ENCODE data around the gene CELSR1. TPM values are rescaled to one million over a fixed set of nuclear protein-coding genes. Genes with fewer than 3 reads are reported as not detected.

The CELSR1 gene
- total RNA-seq, 1 experiment from 2014 or later = 22.6 TPM

DNA sequence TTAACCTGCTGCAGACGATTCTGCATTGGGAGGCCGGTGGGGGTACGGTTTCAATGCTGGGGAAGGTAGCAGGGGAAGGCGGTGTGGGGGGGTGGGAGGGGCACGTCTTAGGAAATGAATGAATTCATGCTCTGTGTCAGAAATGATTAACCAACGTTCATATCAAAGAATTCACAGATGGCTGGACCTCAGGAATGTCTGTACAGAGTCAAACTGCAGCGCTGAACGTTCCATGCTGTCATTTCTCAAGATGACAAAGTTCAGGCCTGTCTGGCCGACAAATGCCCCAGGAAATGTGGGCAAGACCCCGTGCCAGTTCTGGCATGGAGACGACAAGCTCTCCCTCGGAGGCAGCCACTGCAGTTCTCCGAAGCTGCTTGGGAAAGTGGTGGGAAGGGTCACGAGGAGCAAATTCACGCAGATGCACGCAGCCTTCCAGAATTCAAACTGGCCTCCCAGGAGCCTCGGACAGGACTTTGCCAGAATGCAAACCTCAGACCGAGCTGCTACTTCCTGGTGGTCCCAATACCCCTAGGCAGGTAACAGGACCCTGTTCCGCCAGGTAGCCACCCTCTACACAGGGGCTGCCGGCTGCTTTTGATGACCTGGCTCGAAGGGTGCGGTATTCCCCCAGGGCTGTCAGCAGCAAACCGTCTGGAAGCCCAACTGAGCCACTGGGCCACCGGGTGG, 120.4 kb downstream of the CELSR1 start:
- DNase-seq = no peak
- Histone ChIP-seq H4K5ac (ENCODE audit: insufficient read length, low read depth, low read length) (no peak overlapping the region), H3K4ac (ENCODE audit: low read depth, low read length) (no peak overlapping the region), H3K56ac (ENCODE audit: insufficient read length, low read depth, low read length) (no peak overlapping the region), H3K9me3 (ENCODE audit: control insufficient read depth, low read depth, low read length) (no peaks in the 10 kb centered on the region), H2AFZ (ENCODE audit: low read length) (no peak overlapping the region), H2AK5ac (ENCODE audit: insufficient read length, low read length) (no peak overlapping the region), H3K27ac (ENCODE audit: insufficient read length, low read depth, low read length) (no peak overlapping the region), H2BK120ac (ENCODE audit: low read depth, low read length, poor library complexity, severe bottlenecking) (no peak overlapping the region), H3K27me3 (ENCODE audit: insufficient read depth, low read length) (no peaks in the 10 kb centered on the region), H3K4me1 (ENCODE audit: insufficient read depth, low read length) (no peaks in the 10 kb centered on the region), H4K91ac (ENCODE audit: insufficient read length, low read depth, low read length) (no peak overlapping the region), H3K18ac (ENCODE audit: insufficient read length, low read depth, low read length) (no peak overlapping the region), H3K4me2 (ENCODE audit: insufficient read depth, insufficient read length, low read length) (no peak overlapping the region), H3T11ph (ENCODE audit: low read length) (no peak overlapping the region), H3K79me2 (ENCODE audit: insufficient read depth, low read length) (no peaks in the 10 kb centered on the region), H3K23ac (ENCODE audit: insufficient read length, low read depth, low read length) (no peak overlapping the region), H3K79me1 (ENCODE audit: insufficient read depth, low read depth, low read length, poor library complexity, severe bottlenecking) (no peaks in the 10 kb centered on the region), H3K9ac (ENCODE audit: extremely low read depth, insufficient read length, low read length) (no peak overlapping the region), H2BK20ac (ENCODE audit: low read depth, low read length, poor library complexity, severe bottlenecking) (no peak overlapping the region), H4K20me1 (ENCODE audit: control insufficient read depth, insufficient read depth, insufficient read length) (no peaks in the 10 kb centered on the region), H2BK5ac (ENCODE audit: insufficient read length, low read length) (no peak overlapping the region), H3K23me2 (ENCODE audit: insufficient read length, low read depth, low read length, poor library complexity, severe bottlenecking) (no peaks in the 10 kb centered on the region), H2BK12ac (ENCODE audit: insufficient read length, low read depth, low read length) (no peak overlapping the region), H2BK15ac (ENCODE audit: low read depth, low read length) (no peak overlapping the region), H4K8ac (replicated peaks; ENCODE audit: insufficient read length, low read depth, low read length) (no peak overlapping the region), H3K14ac (ENCODE audit: insufficient read depth, low read length) (no peak overlapping the region)
- TF ChIP-seq, protein P1, sequence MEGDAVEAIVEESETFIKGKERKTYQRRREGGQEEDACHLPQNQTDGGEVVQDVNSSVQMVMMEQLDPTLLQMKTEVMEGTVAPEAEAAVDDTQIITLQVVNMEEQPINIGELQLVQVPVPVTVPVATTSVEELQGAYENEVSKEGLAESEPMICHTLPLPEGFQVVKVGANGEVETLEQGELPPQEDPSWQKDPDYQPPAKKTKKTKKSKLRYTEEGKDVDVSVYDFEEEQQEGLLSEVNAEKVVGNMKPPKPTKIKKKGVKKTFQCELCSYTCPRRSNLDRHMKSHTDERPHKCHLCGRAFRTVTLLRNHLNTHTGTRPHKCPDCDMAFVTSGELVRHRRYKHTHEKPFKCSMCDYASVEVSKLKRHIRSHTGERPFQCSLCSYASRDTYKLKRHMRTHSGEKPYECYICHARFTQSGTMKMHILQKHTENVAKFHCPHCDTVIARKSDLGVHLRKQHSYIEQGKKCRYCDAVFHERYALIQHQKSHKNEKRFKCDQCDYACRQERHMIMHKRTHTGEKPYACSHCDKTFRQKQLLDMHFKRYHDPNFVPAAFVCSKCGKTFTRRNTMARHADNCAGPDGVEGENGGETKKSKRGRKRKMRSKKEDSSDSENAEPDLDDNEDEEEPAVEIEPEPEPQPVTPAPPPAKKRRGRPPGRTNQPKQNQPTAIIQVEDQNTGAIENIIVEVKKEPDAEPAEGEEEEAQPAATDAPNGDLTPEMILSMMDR (conservative IDR thresholded peaks at IDR 0.05) = no peak
- Mint-ChIP-seq H3K4me1 (peaks cover 6 to 10% of the 10 kb centered on the region in 2 experiments; a peak in 3 of 4 replicates), H3K9me3 (no peaks in the 10 kb centered on the region), H3K27me3 (ENCODE audit: low read depth) (no peaks in the 10 kb centered on the region; the same call in 1 of the 2 replicates), H3K27ac (no peak overlapping the region), H3K36me3 (ENCODE audit: insufficient read depth in 1 of 3, low read depth in 3 of 3) (no peaks in the 10 kb centered on the region), H3K4me3 (no peak overlapping the region)
- no CpG with 5 or more reads among the region's 24 CpGs for WGBS (ENCODE audit: extremely low coverage, insufficient read length, low lambda C conversion rate)

Data from H9 (cell line).